Astrocyte of the cerebellum (primary cell): ENCODE measurements around the gene ABCE1.
"Not testable (repeated sequence)": the region's sequence is repeated elsewhere in the genome, so short reads cannot be mapped to it uniquely, and the experiment has no call there.

Experiments
- DNase-seq: peaks from one replicate; pipeline ENCODE4 v3.0.0-alpha.2; 2011; ENCODE audit warnings: low read depth
- H3K4me3 ChIP-seq: 2 replicates; pipeline ENCODE4 v1.5.1; 2011; ENCODE audit warnings: mild to moderate bottlenecking, low read depth, low read length, moderate library complexity
- CTCF ChIP-seq: IDR thresholded peaks from 2 replicates; pipeline ENCODE4 v1.5.1; 2012; ENCODE audit warnings: low read length, low read depth, moderate library complexity, mild to moderate bottlenecking; ENCODE audit errors: missing control alignments
- in situ Hi-C: cut with HindIII; loops from 2 replicates; pipeline ENCODE4 v1.10.0; 2017; ENCODE audit warnings: low sequenced_read_pairs

The ABCE1 gene

GRCh38 chr4:145130130-145130529 is 32.0 kb downstream of the ABCE1 start:
- in situ Hi-C loops = no loop called here
- DNase-seq = no peak
- no peak overlapping the region for H3K4me3 ChIP-seq
- no peak for TF ChIP-seq CTCF

- no peak overlapping the region for H3K4me3 ChIP-seq
- in situ Hi-C loops = no loop called here
- no peak for TF ChIP-seq CTCF
These were observed 32.8 kb downstream of the ABCE1 start for GRCh38 chr4:145130788-145131399.

GRCh38 chr4:145131848-145132247 is 33.7 kb downstream of the ABCE1 start:
- in situ Hi-C loops = no loop called here
- no peak for DNase-seq
- H3K4me3 ChIP-seq = no peak overlapping the region
- no peak for TF ChIP-seq CTCF

More at GRCh38 chr4:145130788-145131399, 32.8 kb downstream of the ABCE1 start:
- DNase-seq = peak; percentile 79

GRCh38 chr4:145132511-145133098 is 34.5 kb downstream of the ABCE1 start:
- TF ChIP-seq CTCF = no peak
- in situ Hi-C loops = no loop called here
- peak; percentile 23 for DNase-seq
- H3K4me3 ChIP-seq = no peak overlapping the region

GRCh38 chr4:145136219-145136618 is 38.1 kb downstream of the ABCE1 start:
- in situ Hi-C loops, DNase-seq, H3K4me3 ChIP-seq: not testable (repeated sequence)

GRCh38 chr4:145148980-145149379 is 50.9 kb downstream of the ABCE1 start:
- no peak for TF ChIP-seq CTCF
- in situ Hi-C loops = no loop called here
- DNase-seq = no peak
- H3K4me3 ChIP-seq = no peak overlapping the region

- TF ChIP-seq CTCF = no peak
- in situ Hi-C loops = no loop called here
- no peak for DNase-seq
- H3K4me3 ChIP-seq = no peak overlapping the region
These were observed 55.2 kb downstream of the ABCE1 start for GRCh38 chr4:145153181-145153903.
